Measurements from ENCODE around the gene CDK9.

GRCh38 chr9:127753148-127753547 is 32.7 kb upstream of the CDK9 start:
- TF ChIP-seq CTCF (IDR thresholded peaks at IDR 0.05; ENCODE audit: low read depth, low read length) (no peak), EZH2phosphoT487 (IDR thresholded peaks at IDR 0.05; ENCODE audit: low read depth) (no peak)
